Activated CD4-positive, alpha-beta T cell treated with anti-CD3 and anti-CD28 coated beads, Interleukin-2, Interleukin-4, amounts not matched to agents 100 ng/mL and 50 ng/mL, durations not matched to agents 16 hours and 8 hours (primary cell): ENCODE measurements around the gene CPAMD8.
"Not testable (repeated sequence)": the region's sequence is repeated elsewhere in the genome, so short reads cannot be mapped to it uniquely, and the experiment has no call there.

Experiments used
- DNase-seq: peaks from one replicate; pipeline ENCODE4 v3.0.0-alpha.2; 2020; ENCODE audit warnings: low spot score

Gene CPAMD8

DNA sequence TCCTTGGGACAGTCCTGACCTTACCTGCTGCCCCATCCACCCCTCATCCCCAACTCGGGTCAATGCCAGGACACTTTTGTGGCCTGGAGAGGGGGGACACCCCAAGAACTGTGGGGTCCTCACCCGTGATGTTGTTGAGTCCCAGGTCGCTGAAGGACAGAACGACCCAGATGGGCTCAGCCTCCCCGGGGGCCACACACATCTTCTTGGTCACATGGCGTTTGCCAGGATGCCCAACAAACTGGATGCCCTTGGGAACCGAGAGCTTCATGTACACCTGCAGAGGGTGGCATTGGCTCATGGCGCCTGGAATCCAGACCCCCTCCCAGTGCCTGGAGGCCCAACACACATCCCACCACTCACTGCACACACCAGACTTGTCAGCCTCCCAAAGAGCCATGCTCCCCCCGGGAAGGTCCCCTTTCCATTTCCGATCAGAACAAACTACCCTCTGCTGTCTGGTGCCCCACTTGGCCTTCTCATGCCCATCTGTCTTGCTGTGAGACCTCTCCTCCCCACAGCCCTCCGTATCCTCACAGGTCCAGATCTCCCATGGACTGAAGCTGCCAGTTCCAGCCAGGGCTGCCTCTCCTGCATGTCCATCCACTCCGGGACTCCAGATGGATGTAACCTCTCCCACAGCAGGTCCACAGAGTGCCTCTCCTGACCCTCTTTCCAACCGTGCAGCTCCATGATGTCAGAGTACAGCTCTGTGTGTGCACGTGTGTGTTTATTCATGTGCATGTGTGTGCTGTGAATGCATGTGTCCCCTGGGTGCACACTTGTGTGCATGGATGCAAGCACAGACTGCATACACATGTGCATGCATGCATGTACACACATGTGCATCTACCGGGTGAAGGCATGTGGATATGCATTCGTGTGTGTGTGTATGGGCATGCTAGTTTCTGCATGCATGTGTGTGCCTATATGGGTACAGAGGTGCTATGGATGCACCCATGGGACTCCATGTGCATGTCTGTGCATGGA, 79.4 kb downstream of the CPAMD8 start:
- no peak for DNase-seq

DNA sequence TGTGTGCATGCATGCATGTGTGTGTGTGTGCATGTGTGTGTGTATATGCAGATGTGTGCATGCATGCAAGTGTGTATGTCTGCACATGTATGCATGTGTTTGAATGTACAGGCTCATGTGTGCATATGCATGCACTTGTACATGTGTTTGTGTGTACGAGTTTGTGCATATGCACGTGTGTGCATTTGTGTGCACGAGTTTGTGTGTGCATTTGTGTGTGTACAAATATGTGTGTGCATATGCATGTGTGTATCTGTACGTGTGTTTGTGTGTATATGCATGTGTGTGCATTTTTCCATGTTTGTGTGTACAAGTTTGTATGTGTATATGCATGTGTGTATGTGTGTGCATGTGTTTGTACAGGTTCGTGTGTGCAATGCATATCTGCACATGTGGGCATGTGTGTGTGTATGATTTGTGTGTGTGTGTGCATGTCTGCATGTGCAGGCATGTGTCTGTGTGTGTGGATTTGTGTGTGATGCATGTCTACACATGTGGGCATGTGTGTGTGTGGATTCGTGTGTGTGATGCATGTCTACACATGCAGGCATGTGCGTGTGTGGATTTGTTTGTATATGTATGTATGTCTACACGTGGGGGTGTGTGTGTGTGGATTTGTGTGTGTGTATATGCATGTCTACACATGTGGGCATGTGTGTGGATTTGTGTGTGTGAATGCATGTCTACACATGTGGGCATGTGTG, 80.7 kb downstream of the CPAMD8 start:
- no peak for DNase-seq

DNA sequence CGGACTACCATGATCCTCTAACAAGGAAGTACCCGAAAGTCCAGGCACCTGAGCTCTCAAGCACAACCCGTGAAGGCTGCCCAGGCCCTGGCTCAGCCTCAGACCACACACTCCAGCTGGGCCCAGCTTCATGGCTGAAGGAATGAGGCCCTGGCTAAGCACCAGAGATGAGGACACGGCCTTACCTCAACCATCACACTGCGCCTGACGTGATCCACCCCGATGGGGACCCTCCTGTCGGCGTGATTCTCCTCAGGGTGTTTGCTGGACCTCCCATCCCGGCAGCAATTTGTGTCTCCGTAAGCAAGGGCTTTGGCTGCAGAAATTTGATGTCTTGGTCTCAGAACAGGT, 81.3 kb downstream of the CPAMD8 start:
- no peak for DNase-seq

DNA sequence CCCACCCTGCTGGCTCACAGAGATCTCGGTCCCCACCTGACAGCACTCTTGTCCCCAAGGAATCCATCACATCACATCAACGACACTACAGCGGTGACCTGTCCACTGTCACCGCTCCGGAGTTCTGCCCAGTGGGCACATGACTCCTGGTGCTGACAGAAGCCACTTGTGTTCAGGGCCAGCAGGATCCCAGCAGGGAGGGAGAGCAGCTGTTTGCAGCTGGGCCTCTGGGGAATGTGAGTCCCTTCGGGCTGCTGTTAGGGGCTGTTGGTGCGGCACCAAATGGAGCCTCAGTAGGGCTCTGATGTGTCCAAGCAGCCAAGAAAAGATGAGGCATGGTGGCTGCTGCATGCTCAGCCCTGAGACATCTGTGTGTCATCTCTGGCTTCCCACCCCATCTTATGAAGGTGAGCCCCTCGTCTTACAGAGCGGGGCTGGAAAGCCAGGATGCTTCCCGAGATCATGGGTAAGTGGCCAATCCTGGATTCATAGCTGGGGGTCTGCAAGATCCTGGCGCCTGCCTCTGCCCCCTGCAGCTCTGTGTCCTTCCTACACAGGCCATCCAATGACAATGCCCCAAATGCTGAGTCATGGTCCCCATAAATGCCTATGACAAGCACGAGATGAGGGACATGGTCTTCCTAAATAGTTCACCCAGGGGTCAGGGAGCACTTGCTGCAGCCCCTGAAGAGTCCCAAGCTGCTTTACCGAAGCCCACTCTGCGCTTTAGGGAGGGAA, 81.8 kb downstream of the CPAMD8 start:
- DNase-seq = no peak

DNA sequence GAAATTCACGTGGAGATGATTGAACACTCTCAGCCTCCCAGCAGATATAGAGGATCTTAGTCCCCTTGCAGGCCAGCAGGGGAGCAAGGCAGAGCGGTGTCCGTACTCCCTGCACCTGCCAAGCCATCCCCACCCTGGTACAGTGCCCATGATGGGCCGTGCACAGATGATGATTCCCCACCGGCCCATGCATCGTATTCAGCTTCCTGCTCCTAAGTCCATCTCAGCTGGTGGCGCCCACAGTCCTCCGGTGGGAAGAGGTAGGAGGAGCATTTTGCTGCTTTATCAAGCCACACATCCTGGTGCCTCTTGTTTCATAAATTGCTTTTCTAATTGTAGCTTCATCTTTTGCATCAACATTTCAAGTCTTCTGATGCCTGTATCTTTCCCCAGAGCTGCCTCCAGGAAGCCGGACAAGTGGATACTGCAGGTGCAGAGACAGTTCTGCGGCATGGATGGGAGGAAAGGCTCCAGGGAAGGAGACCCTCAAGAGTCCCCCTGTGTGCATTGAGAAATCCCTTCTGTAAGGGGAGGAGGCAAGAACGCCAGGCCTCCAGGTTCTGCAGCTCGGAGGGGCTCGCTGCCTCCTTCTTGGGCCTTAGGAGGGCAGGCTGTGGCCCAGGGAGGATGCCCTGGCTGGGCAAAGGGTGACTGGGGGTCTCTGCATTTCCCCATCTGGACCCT, 82.5 kb downstream of the CPAMD8 start:
- DNase-seq = no peak

DNA sequence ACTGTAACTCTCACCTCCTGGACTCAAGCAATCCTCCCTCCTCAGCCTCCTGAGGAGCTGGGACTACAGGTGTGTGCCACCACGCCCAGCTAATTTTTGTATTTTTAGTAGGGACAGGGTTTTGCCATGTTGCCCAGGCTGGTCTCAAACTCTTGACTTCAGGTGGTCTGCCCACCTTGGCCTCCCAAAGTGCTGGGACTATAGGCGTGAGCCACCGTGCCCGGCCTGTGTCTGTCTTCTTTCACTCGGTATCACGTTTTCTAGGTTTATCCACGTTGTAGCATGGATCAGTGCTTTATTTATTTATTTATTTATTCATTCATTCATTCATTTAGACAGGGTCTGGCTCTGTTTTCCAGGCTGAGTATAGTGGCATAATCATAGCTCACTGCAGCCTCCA, 83.5 kb downstream of the CPAMD8 start:
- DNase-seq = not testable (repeated sequence)

DNA sequence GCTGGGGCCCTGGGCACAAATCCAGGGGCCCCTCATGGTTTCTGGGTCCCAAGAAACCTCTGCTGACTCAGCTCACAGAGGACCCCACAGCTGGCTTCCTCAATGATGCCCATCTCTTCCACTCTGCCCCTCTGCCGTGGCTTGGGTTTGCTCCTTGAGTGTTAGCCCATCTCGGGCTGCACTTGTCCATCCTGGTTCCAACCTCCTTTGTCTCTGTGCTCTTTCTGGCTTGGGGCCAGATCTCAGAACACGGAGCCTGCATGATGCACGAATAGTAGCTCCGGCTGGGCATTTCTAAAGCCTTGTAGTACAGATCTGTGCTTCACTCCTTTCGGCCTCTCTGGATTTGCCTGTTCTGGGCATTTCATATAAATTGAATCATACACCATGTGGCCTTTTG, 84.0 kb downstream of the CPAMD8 start:
- DNase-seq = no peak

DNA sequence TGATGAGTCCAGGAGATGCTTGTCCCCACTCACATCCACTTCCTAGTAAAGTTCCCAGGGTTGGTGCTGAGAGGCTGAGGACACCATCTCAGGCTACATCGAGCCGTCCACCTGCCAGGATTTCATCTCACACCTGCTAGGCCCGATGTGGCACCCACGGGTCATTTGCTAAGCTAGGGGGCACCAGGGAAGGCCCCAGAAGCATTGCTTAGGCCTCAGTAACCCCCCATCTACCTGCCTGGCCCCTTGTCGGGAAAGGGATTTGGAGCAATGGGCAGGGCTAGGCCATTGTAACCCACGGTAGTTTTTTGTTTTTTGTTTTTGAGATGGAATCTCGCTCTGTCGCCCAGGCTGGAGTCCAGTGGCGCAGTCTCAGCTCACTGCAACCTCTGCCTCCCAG, 86.0 kb downstream of the CPAMD8 start:
- no peak for DNase-seq

DNA sequence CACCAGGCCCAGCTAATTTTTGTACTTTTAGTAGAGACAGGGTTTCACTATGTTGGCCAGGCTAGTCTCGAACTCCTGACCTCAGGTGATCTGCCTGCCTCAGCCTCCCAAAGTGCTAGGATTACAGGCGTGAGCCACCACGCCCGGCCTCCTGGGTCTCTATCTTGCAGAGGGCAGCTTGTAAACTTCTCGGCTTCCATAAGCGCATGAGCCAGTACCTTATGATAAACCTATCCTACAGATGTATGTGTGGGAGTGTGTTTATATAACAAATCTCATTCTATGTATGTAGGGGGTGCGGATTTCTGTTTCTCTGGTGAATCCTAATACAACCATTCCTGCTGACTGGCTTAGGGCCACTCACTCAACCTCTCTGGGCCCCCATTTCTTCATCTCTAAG, 86.5 kb downstream of the CPAMD8 start:
- not testable (repeated sequence) for DNase-seq

DNA sequence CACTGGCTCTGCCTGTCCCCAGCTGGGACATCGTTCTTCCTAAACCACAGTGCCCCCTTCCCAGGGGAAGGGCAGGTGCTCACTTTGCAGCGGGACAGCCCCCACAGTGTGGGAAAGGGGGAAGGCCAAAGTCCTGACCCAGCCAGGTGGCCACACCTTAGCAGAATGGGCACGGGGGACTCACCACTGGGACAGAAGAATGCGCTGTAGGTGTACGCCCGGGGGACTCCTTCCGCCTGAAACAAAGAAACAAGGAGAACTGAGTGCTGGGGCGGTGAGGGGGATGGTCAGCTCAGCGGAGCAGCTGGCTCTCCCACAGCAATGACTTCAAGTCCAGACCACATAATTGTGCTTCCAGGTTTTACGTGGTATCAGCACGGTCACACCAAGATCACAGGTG, 88.4 kb downstream of the CPAMD8 start:
- no peak for DNase-seq

DNA sequence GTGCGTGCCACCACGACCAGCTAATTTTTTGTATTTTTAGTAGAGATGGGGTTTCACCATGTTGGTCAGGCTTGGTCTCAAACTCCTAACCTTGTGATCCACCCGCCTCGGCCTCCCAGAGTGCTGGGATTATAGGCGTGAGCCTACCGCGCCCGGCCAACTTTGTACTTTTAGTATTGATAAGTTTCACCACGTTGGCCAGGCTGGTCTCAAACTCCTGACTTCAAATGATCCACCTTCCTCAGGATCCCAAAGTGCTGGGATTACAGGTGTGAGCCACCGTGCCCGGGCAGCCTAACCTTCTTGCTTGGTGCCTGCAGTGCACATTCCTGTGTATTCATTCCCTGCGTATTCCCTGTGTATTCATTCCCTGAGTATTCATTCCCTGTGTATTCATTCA, 88.8 kb downstream of the CPAMD8 start:
- DNase-seq = not testable (repeated sequence)

DNA sequence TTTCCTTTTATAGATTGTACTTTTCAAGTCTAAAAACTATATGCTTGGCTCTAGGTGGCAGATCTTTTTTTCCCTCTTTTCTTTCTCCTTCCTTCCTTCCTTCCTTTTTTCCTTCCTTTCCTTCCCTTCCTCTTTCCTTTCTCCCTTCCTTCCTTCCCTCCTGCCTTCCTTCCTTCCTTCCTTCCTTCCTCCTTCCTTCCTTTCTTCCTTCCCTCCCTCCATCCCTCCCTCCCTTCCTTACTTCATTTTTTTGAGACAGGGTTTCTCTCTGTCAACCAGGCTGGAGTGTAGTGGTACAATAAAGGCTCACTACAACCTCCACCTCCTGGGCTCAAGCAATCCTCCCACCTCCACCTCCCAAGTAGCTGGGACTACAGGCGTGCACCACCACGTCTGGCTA, 89.7 kb downstream of the CPAMD8 start:
- DNase-seq = no peak

DNA sequence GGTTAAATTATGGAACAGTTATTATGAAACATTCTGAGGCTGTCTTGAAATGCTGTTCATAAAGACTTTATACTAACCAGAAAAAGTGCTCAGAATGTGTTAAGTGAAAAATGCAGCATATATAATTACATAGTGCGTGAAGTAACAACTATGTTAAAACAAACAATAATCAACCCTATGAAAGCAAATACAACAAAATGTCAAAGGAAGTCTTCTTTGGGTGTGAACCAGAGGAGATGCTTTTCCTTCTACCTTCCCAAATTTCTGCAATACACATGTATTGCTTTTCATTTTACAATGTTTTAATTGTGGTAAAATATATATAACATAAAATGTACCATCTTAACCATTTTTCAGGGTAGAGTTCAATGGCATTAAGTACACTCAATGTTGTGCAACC, 92.1 kb downstream of the CPAMD8 start:
- DNase-seq = no peak

DNA sequence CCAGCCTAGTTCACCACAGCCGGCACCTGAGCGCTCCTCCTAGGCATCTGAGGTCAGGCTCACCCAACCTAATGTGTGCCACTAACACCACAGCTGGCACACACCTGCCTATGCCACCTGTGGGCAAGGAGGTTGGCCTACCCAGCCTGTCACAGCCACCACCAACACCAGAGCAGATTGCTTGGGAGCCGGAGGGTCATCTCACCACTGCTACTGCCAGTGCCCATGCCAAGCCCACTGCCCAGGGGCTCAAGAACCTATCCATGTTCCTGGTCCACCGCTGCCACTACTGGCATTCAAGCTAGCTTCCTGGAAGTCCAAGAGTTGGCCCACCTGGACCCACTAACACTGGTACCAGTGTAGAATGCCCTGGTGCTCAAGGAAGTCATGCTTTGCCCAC, 95.3 kb downstream of the CPAMD8 start:
- DNase-seq = no peak

DNA sequence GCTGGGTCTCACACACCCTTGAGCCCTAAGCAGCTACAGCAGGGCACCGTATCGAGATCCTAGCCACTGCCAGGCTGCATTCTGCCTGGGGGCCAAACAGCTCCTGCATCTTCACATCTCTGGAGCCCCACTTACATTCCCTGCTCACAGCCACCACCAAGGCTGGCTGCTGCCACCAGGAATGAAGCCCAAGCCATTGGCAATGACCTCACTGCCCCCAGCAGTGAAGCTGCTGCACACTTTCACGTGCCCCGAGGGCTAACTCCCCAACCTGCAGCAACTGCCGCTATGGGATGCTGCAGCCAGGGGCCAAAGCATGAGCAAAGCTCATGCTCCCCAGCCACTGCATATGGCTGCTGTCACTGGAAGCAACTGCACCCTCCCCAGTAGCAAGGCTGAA, 95.9 kb downstream of the CPAMD8 start:
- no peak for DNase-seq

DNA sequence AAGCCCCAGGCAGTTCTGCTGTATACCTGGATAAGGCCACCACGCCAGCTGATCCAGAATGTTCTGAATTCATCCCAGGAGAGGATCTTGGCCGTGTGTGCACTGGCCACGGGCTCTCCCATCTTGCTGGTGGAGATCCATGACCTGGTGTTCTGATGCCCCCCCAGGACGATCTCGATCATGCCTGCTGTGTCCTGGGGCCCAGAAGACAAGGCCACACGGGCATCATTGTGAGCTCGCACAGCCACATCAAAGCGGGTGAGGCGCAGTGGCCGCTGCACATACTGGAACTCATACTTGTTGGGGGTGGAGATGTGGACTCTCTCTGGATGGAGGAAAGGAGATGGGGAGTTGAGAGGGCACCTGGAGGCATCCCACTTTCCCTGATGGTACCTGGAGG, 97.7 kb downstream of the CPAMD8 start:
- no peak for DNase-seq

DNA sequence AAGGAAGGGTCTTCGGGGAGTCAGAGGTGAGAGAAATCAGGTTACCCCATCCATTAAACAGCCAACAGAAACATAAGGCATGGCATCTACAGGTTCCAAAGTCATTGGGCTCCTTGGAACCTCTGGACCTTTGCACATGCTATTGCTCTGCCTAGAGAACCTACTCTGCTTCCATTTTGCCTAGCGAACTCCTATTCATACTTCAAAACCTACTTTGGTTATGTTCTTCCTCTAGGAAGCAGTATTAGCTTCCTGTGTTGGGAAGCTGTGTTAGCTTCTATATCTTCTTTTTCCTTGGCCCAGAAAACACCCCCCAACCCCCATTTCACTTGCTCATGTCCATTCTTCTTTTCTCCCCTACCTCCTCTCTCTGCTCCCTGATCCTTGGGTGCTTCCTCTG, 98.3 kb downstream of the CPAMD8 start:
- no peak for DNase-seq

DNA sequence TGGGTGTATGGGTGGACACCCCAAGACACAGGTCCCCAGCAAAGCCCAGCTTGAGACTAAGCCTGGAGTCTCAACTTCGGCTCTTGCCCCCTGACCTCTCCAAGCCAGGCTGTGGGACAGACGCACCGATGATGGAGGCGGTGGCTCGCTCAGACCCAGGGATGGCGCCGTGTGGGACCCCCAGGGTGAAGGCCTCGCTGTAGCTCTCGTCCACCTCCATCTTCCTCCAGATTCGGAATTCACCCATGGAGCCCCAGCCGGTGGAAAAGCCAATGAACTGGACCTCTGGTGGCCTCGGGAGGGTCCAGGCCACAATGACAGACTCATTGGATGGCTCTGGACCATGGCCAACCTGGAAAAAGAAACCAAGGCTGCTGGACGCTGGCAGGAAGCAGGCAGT, 98.7 kb downstream of the CPAMD8 start:
- no peak for DNase-seq

DNA sequence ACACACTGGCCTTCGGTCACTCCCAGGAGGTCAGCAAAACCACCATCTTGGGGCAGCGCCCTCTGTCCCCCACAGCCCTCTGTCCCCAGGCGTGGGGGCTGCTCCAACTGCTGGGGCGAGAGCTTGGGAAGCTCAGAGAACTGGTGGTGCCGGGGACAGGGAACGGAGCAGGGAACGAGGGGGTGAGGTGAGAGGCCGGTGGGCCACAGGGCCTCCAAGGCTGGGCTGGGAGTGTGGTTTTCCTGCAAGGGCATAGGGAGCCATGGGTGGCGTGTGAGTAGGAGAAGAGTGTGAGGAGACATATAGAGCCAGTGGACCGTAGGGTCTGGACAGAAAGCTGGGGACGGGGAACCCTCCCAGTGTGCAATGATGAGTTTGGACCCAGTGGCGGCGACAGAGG, 103.7 kb downstream of the CPAMD8 start:
- DNase-seq = no peak

DNA sequence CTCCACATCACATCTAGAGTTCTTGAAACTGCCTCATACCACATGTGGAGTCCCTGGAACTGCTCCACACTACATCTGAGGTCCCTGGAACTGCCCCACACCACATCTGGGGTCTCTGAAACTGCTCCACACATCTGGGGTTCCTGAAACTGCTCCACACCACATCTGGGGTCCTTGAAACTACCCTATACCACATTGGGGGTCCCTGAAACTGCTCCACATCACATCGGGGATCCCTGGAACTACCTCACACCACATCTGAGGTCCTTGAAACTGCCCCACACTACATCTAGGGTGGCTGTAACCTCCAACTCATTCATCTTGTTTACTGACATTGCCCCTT, 104.0 kb downstream of the CPAMD8 start:
- DNase-seq = no peak

DNA sequence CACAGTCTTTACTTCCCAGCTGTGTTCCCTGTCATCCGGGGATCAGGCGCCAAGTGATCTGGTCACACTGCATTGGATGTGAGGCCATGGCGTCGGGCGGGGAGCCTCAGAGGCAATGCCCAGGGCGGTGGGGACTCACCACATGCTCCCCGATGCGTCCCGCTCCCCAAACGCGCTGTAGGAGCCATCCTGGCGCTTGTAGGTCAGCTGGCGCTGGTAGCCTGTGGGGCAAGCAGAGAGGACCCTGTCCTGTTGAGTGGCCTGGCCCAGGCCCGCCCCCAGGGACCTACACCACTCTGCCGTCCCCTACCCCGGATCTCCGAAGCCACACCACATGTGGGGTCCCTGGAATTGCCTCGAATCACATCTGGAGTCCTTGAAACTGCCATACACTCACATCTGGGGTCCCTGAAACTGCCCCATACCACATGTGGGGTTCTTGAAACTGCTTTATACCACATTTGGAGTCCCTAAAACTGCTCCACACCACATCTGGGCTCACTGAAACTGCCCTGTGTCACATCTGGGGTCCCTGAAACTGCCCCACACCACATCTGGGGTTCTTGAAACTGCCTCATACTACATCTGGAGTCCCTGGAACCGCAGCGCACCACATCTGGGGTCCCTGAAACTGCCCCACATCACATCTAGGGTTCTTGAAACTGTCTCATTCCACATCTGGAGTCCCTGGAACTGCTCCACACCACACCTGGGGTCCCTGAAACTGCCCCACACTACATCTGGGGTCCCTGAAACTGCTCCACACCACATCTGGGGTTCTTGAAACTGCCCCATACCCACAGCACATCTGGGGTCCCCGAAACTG, 104.6 kb downstream of the CPAMD8 start:
- DNase-seq = no peak
